IMR-90 (cell line): ENCODE data around the gene FOXO1.

Experiments
- CTCF ChIP-seq: conservative IDR thresholded peaks from 2 replicates; pipeline ENCODE4 v1.5.1; 2012; ENCODE audit warnings: mild to moderate bottlenecking, low read depth, low read length, improper control_type of control experiment
- POLR2A ChIP-seq: IDR thresholded peaks from 2 replicates; pipeline ENCODE4 v1.6.1; 2012; ENCODE audit warnings: mild to moderate bottlenecking, low read depth, low read length
- RAD21 ChIP-seq: IDR thresholded peaks from 2 replicates; pipeline ENCODE4 v1.6.1; 2012; ENCODE audit warnings: low read length, improper control_type of control experiment
- RFX5 ChIP-seq: IDR thresholded peaks from 2 replicates; pipeline ENCODE4 v1.8.0; 2012; ENCODE audit warnings: low read depth, mild to moderate bottlenecking, low read length, moderate library complexity
- USF2 ChIP-seq: fragments of 150-350 bp; IDR thresholded peaks from 2 replicates; pipeline ENCODE4 v1.6.1; 2017; ENCODE audit warnings: mild to moderate bottlenecking, antibody characterized with exemption, low read length, low read depth

- TF ChIP-seq POLR2A (no peak), CTCF (no peak), USF2 (no peak), RAD21 (no peak), RFX5 (no peak)
Observed at GRCh38 chr13:40549500-40550094, 116.8 kb downstream of the FOXO1 start.
